Upper lobe of right lung (tissue), 1 donor: ENCODE results near the gene PHF23. TPM values are rescaled to one million over a fixed set of nuclear protein-coding genes. Genes with fewer than 3 reads are reported as not detected.

Experiments
- ATAC-seq: fragments of 200-7000 bp; cut with Tn5 transposase; one replicate; pipeline ENCODE4 v1.9.1; 2020; ENCODE audit warnings: mild to moderate bottlenecking, moderate library complexity
- DNase-seq: peaks from one replicate; pipeline ENCODE4 v3.0.0-alpha.2; 2020
- H3K27ac ChIP-seq: fragments of 200-600 bp; one replicate; pipeline ENCODE4 v1.8.0; 2022
- H3K27me3 ChIP-seq: fragments of 200-600 bp; one replicate; pipeline ENCODE4 v1.8.0; 2022; ENCODE audit warnings: mild to moderate bottlenecking
- H3K36me3 ChIP-seq: fragments of 200-600 bp; one replicate; pipeline ENCODE4 v1.8.0; 2022
- H3K4me1 ChIP-seq: fragments of 200-600 bp; one replicate; pipeline ENCODE4 v1.8.0; 2022
- H3K4me3 ChIP-seq: fragments of 200-600 bp; one replicate; pipeline ENCODE4 v1.8.0; 2022; ENCODE audit warnings: mild to moderate bottlenecking
- H3K9me3 ChIP-seq: fragments of 200-600 bp; one replicate; pipeline ENCODE4 v1.8.0; 2022
- intact Hi-C: fragments of 100-400 bp; cut with DNase I; formaldehyde crosslinking; loops from one replicate; pipeline ENCODE4 v1.11.0; 2022
- microRNA-seq: library from miRNA; unstranded; fragments of <30 nt; microRNA quantifications from one replicate; pipeline ENCODE4 v1.2.0, GENCODE V29; 2020; ENCODE audit warnings: borderline microRNAs expressed
- total RNA-seq: library from RNA; stranded (reverse); fragmentation: NEBNext Ultra II Directional; extraction: Animal tissue kit (Norgen Biotek cat#: 25700); gene quantifications from one replicate; pipeline ENCODE4 v1.2.1, GENCODE V29; 2021
- TF ChIP-seq, protein P1 (sequence below): fragments of 200-600 bp; IDR thresholded peaks from one replicate; pipeline ENCODE4 v1.8.0; 2022; ENCODE audit warnings: antibody characterized with exemption
- donor health status: DM: no; HTN: yes; CAD: no; lungs with severe emphysema.

PHF23 gene
- total RNA-seq, 1 donor from 2014 or later = 36.9 TPM

DNA sequence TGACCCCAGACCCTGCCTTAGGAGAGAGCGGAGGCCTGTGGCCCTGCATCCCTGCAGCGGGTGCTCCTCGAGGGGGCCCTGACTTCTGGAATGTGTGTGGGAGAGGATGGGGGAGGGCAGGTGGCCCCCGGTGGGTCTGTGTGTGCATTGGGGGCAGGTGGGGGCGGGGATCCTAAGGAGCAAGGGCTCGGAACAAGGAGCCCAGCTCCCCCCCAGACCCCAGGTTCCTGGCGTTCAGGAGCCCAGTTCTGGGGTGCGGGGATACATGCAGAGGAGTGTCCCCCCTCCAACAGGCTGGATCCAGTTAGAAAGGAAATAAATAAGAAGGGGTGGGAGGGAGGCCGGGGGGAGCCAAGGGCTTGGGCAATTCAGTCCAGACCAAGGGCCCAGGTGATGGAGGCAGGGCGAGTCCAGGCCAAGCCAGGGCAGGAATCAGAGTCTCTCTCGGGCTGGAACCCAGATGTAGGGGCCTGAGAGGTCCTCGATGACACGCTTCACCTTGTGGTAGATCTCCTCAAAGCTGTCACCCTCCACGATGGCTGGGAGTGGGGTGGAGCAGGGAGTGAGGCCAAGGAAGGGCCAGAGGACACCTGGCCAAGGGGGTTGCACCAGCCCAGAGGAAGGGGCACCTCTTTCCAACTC, 48.9 kb downstream of the PHF23 start:
- no peak overlapping the region for H3K27ac ChIP-seq
- ATAC-seq = no peak
- H3K9me3 ChIP-seq = no peaks in the 10 kb centered on the region
- peaks cover 20% of the 10 kb centered on the region for H3K36me3 ChIP-seq
- DNase-seq = no peak
- no peaks in the 10 kb centered on the region for H3K4me1 ChIP-seq
- H3K4me3 ChIP-seq = no peak overlapping the region
- TF ChIP-seq, protein P1, sequence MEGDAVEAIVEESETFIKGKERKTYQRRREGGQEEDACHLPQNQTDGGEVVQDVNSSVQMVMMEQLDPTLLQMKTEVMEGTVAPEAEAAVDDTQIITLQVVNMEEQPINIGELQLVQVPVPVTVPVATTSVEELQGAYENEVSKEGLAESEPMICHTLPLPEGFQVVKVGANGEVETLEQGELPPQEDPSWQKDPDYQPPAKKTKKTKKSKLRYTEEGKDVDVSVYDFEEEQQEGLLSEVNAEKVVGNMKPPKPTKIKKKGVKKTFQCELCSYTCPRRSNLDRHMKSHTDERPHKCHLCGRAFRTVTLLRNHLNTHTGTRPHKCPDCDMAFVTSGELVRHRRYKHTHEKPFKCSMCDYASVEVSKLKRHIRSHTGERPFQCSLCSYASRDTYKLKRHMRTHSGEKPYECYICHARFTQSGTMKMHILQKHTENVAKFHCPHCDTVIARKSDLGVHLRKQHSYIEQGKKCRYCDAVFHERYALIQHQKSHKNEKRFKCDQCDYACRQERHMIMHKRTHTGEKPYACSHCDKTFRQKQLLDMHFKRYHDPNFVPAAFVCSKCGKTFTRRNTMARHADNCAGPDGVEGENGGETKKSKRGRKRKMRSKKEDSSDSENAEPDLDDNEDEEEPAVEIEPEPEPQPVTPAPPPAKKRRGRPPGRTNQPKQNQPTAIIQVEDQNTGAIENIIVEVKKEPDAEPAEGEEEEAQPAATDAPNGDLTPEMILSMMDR = no peak
- H3K27me3 ChIP-seq = no peaks in the 10 kb centered on the region
- intact Hi-C loops = no loop called here

DNA sequence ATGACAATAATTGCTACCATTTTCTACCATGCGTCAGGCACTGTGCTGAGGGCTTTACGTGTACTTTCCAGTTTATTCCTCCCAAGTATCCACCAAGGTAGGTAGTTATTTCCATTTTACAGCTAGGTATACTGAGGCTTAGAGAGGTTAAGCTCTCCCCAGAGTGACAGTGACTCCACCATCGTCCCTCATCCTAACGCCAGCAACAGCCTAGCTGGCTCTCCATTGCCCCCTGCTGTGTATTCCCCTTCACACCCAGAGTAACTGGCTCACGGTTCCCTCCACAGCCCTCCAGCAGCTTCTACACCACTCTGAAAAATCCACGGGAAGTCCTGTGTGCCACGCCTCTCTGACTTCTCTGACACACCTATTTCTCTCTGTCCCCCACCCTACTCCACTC, 53.0 kb downstream of the PHF23 start:
- TF ChIP-seq, protein P1 = peak; percentile 18
- no peak for DNase-seq
- intact Hi-C loops = no loop called here
- H3K36me3 ChIP-seq = no peaks in the 10 kb centered on the region
- no peaks in the 10 kb centered on the region for H3K4me1 ChIP-seq
- H3K4me3 ChIP-seq = no peak overlapping the region
- ATAC-seq = peak; percentile 46
- H3K9me3 ChIP-seq = no peaks in the 10 kb centered on the region
- no peak overlapping the region for H3K27ac ChIP-seq
- H3K27me3 ChIP-seq = no peaks in the 10 kb centered on the region

Small RNA genes within 50 kb of the gene (microRNA-seq; reads per million reads assigned to microRNA genes)
- 547 reads per million, percentile 82 among the genes with 10 or more reads in this experiment for gene MIR324

Other genes with a start within 250 kb of the PHF23 start
- gene ALOX12, start 243.4 kb downstream of the PHF23 start, total RNA-seq = 0.17 TPM
- 284 TPM for gene RNASEK, start 226.8 kb downstream of the PHF23 start, total RNA-seq
- 42.6 TPM for gene BCL6B, start 216.4 kb downstream of the PHF23 start, total RNA-seq
- gene SLC16A13, start 203.4 kb downstream of the PHF23 start, total RNA-seq = 10.1 TPM
- 6.8 TPM for gene SLC16A11, start 195.4 kb downstream of the PHF23 start, total RNA-seq
- gene CLEC10A, start 159.2 kb downstream of the PHF23 start, total RNA-seq = 12.6 TPM
- 1.3 TPM for gene ASGR2, start 124.6 kb downstream of the PHF23 start, total RNA-seq
- 4.3 TPM for gene ASGR1, start 60.1 kb downstream of the PHF23 start, total RNA-seq
- 30.7 TPM for gene DLG4, start 19.6 kb downstream of the PHF23 start, total RNA-seq
- 544 TPM for gene ACADVL, start 19.5 kb downstream of the PHF23 start, total RNA-seq
- gene DVL2, start 4.9 kb downstream of the PHF23 start, total RNA-seq = 41.0 TPM
- 547 TPM for gene GABARAP, start 3.0 kb upstream of the PHF23 start, total RNA-seq
- 141 TPM for gene CTDNEP1, start 12.3 kb upstream of the PHF23 start, total RNA-seq
- gene ELP5, start 12.8 kb upstream of the PHF23 start, total RNA-seq = 35.0 TPM
- gene CLDN7, start 23.0 kb upstream of the PHF23 start, total RNA-seq = 117 TPM
- gene SLC2A4, start 42.3 kb upstream of the PHF23 start, total RNA-seq = 1.6 TPM
- not detected for gene YBX2, start 55.2 kb upstream of the PHF23 start, total RNA-seq
- gene EIF5A, start 68.2 kb upstream of the PHF23 start, total RNA-seq = 241 TPM
- 62.9 TPM for gene GPS2, start 75.9 kb upstream of the PHF23 start, total RNA-seq
- gene NEURL4, start 89.9 kb upstream of the PHF23 start, total RNA-seq = 37.6 TPM
- 23.2 TPM for gene ACAP1, start 97.1 kb upstream of the PHF23 start, total RNA-seq
- gene KCTD11, start 112.7 kb upstream of the PHF23 start, total RNA-seq = 8.9 TPM
- gene TMEM95, start 115.7 kb upstream of the PHF23 start, total RNA-seq = not detected
- 5.8 TPM for gene TNK1, start 141.6 kb upstream of the PHF23 start, total RNA-seq
- gene PLSCR3, start 155.1 kb upstream of the PHF23 start, total RNA-seq = 30.3 TPM
- gene TMEM256, start 164.6 kb upstream of the PHF23 start, total RNA-seq = 45.2 TPM
- gene NLGN2, start 168.4 kb upstream of the PHF23 start, total RNA-seq = 11.7 TPM
- gene SPEM1, start 180.9 kb upstream of the PHF23 start, total RNA-seq = not detected
- gene SPEM2, start 186.2 kb upstream of the PHF23 start, total RNA-seq = not detected
- not detected for gene SPEM3, start 189.4 kb upstream of the PHF23 start, total RNA-seq
- 7.4 TPM for gene TMEM102, start 196.0 kb upstream of the PHF23 start, total RNA-seq
- 1.1 TPM for gene FGF11, start 200.1 kb upstream of the PHF23 start, total RNA-seq
- gene CHRNB1, start 205.6 kb upstream of the PHF23 start, total RNA-seq = 10.1 TPM
- 84.7 TPM for gene ZBTB4, start 240.2 kb upstream of the PHF23 start, total RNA-seq
- not detected for gene SLC35G6, start 242.0 kb upstream of the PHF23 start, total RNA-seq
- 105 TPM for gene POLR2A, start 244.9 kb upstream of the PHF23 start, total RNA-seq